WTC11 (cell line): Measurements from ENCODE around the gene MIGA2. TPM values are rescaled to one million over a fixed set of nuclear protein-coding genes. Genes with fewer than 3 reads are reported as not detected.

Source experiments
- ATAC-seq: fragments of 200-7000 bp; cut with Tn5 transposase; 2 replicates; pipeline ENCODE4 v1.10.0; 2021; ENCODE audit warnings: mild to moderate bottlenecking, moderate library complexity
- CTCF ChIA-PET: fragments of 300-600 bp; sonication (Branson Sonifier 250); formaldehyde crosslinking; loops from one replicate; lab custom pipeline; 2021; ENCODE audit warnings: antibody characterized with exemption; lab: Charles Lee
- POLR2A ChIA-PET: fragments of 350-600 bp; sonication (Branson Sonifier 250); formaldehyde crosslinking; loops from one replicate; lab custom pipeline; 2021; ENCODE audit warnings: antibody characterized with exemption; lab: Charles Lee
- DNase-seq: peaks from one replicate; pipeline ENCODE4 v3.0.0; 2021; ENCODE audit warnings: low spot score
- H3K27ac Mint-ChIP-seq: 2 replicates; pipeline ENCODE4 v1.8.0; 2021; ENCODE audit warnings: mixed read lengths
- H3K27me3 Mint-ChIP-seq: 2 replicates; pipeline ENCODE4 v1.8.0; 2021; ENCODE audit warnings: low read depth, mild to moderate bottlenecking, moderate library complexity, mixed read lengths
- H3K36me3 Mint-ChIP-seq: 2 replicates; pipeline ENCODE4 v1.8.0; 2021; ENCODE audit warnings: mixed read lengths
- H3K4me1 Mint-ChIP-seq: 2 replicates; pipeline ENCODE4 v1.8.0; 2022; ENCODE audit warnings: mixed read lengths
- H3K4me3 Mint-ChIP-seq: 2 replicates; pipeline ENCODE4 v1.8.0; 2021; ENCODE audit warnings: mild to moderate bottlenecking, moderate library complexity, mixed read lengths
- H3K9me3 Mint-ChIP-seq: 2 replicates; pipeline ENCODE4 v1.8.0; 2021; ENCODE audit warnings: mixed read lengths
- AFF4 ChIP-seq: sonication (generic); formaldehyde crosslinking; IDR thresholded peaks from 2 replicates; pipeline ENCODE4 v1.8.1; 2023; ENCODE audit warnings: mild to moderate bottlenecking, missing genetic modification reagents, borderline replicate concordance
- AR ChIP-seq: fragments of 250-450 bp; sonication (Bioruptor Pico); IDR thresholded peaks from 2 replicates; pipeline ENCODE4 v1.9.0; 2021; ENCODE audit warnings: mild to moderate bottlenecking
- ATF1 ChIP-seq: sonication (generic); formaldehyde crosslinking; IDR thresholded peaks from 2 replicates; pipeline ENCODE4 v1.8.1; 2023; ENCODE audit warnings: mild to moderate bottlenecking, moderate library complexity, missing genetic modification reagents
- CDX4 ChIP-seq: fragments of 250-450 bp; sonication (Bioruptor Pico); IDR thresholded peaks from 2 replicates; pipeline ENCODE4 v1.9.0; 2021; ENCODE audit warnings: moderate library complexity, mild to moderate bottlenecking, inconsistent platforms, borderline replicate concordance
- ELF4 ChIP-seq: sonication (generic); formaldehyde crosslinking; IDR thresholded peaks from 2 replicates; pipeline ENCODE4 v1.8.1; 2022; ENCODE audit warnings: low read depth, mild to moderate bottlenecking, moderate library complexity, missing genetic modification reagents
- FOXP4 ChIP-seq: sonication (generic); formaldehyde crosslinking; IDR thresholded peaks from 2 replicates; pipeline ENCODE4 v1.8.0; 2022; ENCODE audit warnings: mild to moderate bottlenecking, missing genetic modification reagents
- GABPB1 ChIP-seq: sonication (generic); formaldehyde crosslinking; IDR thresholded peaks from 2 replicates; pipeline ENCODE4 v1.8.1; 2023; ENCODE audit warnings: mild to moderate bottlenecking, missing genetic modification reagents
- GTF2I ChIP-seq: fragments of 250-450 bp; sonication (Bioruptor Pico); conservative IDR thresholded peaks from 2 replicates; pipeline ENCODE4 v1.4.0; 2021; ENCODE audit warnings: mild to moderate bottlenecking
- IRF2 ChIP-seq: sonication (generic); formaldehyde crosslinking; IDR thresholded peaks from 2 replicates; pipeline ENCODE4 v1.8.0; 2022; ENCODE audit warnings: low read depth, missing genetic modification reagents, borderline replicate concordance
- MXD4 ChIP-seq: fragments of 250-450 bp; sonication (Bioruptor Pico); IDR thresholded peaks from 2 replicates; pipeline ENCODE4 v1.8.0; 2021; ENCODE audit warnings: mild to moderate bottlenecking, moderate library complexity, borderline replicate concordance
- OVOL2 ChIP-seq: fragments of 250-450 bp; sonication (Bioruptor Pico); IDR thresholded peaks from 2 replicates; pipeline ENCODE4 v1.9.0; 2021; ENCODE audit warnings: mild to moderate bottlenecking, borderline replicate concordance
- RORB ChIP-seq: fragments of 250-450 bp; sonication (Bioruptor Pico); IDR thresholded peaks from 2 replicates; pipeline ENCODE4 v1.9.0; 2021; ENCODE audit warnings: mild to moderate bottlenecking
- STAT6 ChIP-seq: sonication (generic); formaldehyde crosslinking; conservative IDR thresholded peaks from 2 replicates; pipeline ENCODE4 v1.8.1; 2023; ENCODE audit warnings: mild to moderate bottlenecking, low read depth, missing genetic modification reagents, moderate library complexity
- ZNF263 ChIP-seq: sonication (generic); formaldehyde crosslinking; IDR thresholded peaks from 2 replicates; pipeline ENCODE4 v1.8.1; 2022; ENCODE audit warnings: low read depth, mild to moderate bottlenecking, moderate library complexity, missing genetic modification reagents
- ZNF281 ChIP-seq: sonication (generic); formaldehyde crosslinking; IDR thresholded peaks from 2 replicates; pipeline ENCODE4 v1.8.0; 2023; ENCODE audit warnings: mild to moderate bottlenecking, missing genetic modification reagents
- ZNF396 ChIP-seq: fragments of 250-450 bp; sonication (Bioruptor Pico); IDR thresholded peaks from 2 replicates; pipeline ENCODE4 v1.8.0; 2021; ENCODE audit warnings: mild to moderate bottlenecking, moderate library complexity, borderline replicate concordance
- ZNF671 ChIP-seq: fragments of 250-450 bp; sonication (Bioruptor Pico); IDR thresholded peaks from 2 replicates; pipeline ENCODE4 v1.8.0; 2021; ENCODE audit warnings: mild to moderate bottlenecking
- total RNA-seq: library from RNA; stranded (reverse); gene quantifications from 3 replicates; pipeline ENCODE4 v1.2.3, GENCODE V29; 2021

MIGA2 gene
- total RNA-seq, 1 experiment from 2014 or later, result 61.7 TPM

GRCh38 chr9:129030191-129030590 is 6.2 kb upstream of the MIGA2 start (continued):
- no peak for TF ChIP-seq OVOL2 (CRISPR knock-in tag)
- TF ChIP-seq, all 79 proteins: peak for 0

GRCh38 chr9:129031514-129031913 is 4.9 kb upstream of the MIGA2 start:
- POLR2A ChIA-PET, result no interaction called here
- Mint-ChIP-seq H3K4me3 (no peak overlapping the region), H3K27ac (no peak overlapping the region)
- TF ChIP-seq GABPB1 (CRISPR knock-in tag) (no peak), ZNF396 (CRISPR knock-in tag) (no peak), ZNF263 (CRISPR knock-in tag) (no peak), FOXP4 (CRISPR knock-in tag) (no peak), MXD4 (no peak), STAT6 (CRISPR knock-in tag) (no peak), CDX4 (no peak), ELF4 (CRISPR knock-in tag) (no peak), AR (CRISPR knock-in tag) (no peak)
- TF ChIP-seq, all 79 proteins: peak for 0
- DNase-seq (no peak), ATAC-seq (no peak)
- Mint-ChIP-seq H3K4me1 (peaks cover 19% of the 10 kb centered on the region), H3K27me3 (no peaks in the 10 kb centered on the region), H3K36me3 (no peaks in the 10 kb centered on the region), H3K9me3 (no peaks in the 10 kb centered on the region)
- CTCF ChIA-PET, result interaction anchor here (1.2 kb wide), 1 partner anchor 111 kb away, joined by 4 read pairs; no protein-coding TSS in a partner anchor

- POLR2A ChIA-PET, result interaction anchor here (0.6 to 0.7 kb wide), 2 partner anchors 96 to 369 kb away, joined by 3 to 5 read pairs; no protein-coding TSS in a partner anchor
- H3K4me3 Mint-ChIP-seq, result no peak overlapping the region
- no peak overlapping the region for H3K27ac Mint-ChIP-seq
- TF ChIP-seq ZNF671 (CRISPR knock-in tag) (no peak), IRF2 (CRISPR knock-in tag) (no peak), ZNF281 (CRISPR knock-in tag) (no peak), AFF4 (no peak), OVOL2 (CRISPR knock-in tag) (no peak), ATF1 (CRISPR knock-in tag) (no peak), RORB (CRISPR knock-in tag) (no peak), GTF2I (no peak), ELF4 (CRISPR knock-in tag) (no peak)
These were observed 3.8 kb upstream of the MIGA2 start for GRCh38 chr9:129032541-129033159.

More at GRCh38 chr9:129032541-129033159, 3.8 kb upstream of the MIGA2 start:
- Mint-ChIP-seq H3K36me3 (no peaks in the 10 kb centered on the region), H3K9me3 (no peaks in the 10 kb centered on the region), H3K27me3 (no peaks in the 10 kb centered on the region), H3K4me1 (peaks cover 17% of the 10 kb centered on the region)
- CTCF ChIA-PET, result no interaction called here
- DNase-seq (no peak), ATAC-seq (no peak)
